Measurements from ENCODE around the gene MDM4. TPM values are rescaled to one million over a fixed set of nuclear protein-coding genes. Genes with fewer than 3 reads are reported as not detected.

Gene MDM4
- total RNA-seq, 1 experiment from 2014 or later = 42.1 TPM

DNA sequence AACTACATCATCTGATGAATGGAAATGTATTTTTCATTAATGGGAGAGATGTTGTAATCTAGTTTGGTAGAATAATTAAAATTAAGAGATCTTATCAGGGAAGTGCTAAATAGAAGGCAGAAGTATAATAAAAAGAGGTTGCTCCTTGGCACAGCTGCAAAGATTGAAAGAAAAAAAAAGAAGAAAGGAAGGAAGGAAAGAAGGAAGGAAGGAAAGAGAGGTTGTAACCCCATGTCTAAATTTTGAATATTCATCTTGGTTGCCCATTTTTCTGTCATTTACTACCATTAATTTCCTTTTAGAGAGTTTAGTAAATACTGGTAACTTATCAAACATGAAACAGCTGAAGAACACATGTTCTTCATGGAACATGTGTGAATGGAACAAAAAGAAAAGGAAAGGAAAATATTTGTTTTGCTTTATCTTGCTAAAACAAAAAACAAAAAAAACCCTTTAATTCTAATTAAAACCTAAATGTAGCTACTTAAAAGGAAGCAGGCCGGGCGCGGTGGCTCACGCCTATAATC, 10.5 kb upstream of the MDM4 start:
- no peaks in the 10 kb centered on the region for H3K9me3 ChIP-seq (ENCODE audit: control insufficient read depth, insufficient read depth, low read depth, low read length)
- ATAC-seq (no peak), DNase-seq (ENCODE audit: low read depth, low spot score) (no peak)
- peak overlapping the region; percentile 63 for H3K27ac ChIP-seq (ENCODE audit: low read length)
- no peaks in the 10 kb centered on the region for H3K36me3 ChIP-seq (ENCODE audit: control insufficient read depth, insufficient read depth, low read length)
- no peak for TF ChIP-seq POLR2AphosphoS5 (IDR thresholded peaks at IDR 0.05; ENCODE audit: low read depth, low read length)
- TF ChIP-seq, protein P1, sequence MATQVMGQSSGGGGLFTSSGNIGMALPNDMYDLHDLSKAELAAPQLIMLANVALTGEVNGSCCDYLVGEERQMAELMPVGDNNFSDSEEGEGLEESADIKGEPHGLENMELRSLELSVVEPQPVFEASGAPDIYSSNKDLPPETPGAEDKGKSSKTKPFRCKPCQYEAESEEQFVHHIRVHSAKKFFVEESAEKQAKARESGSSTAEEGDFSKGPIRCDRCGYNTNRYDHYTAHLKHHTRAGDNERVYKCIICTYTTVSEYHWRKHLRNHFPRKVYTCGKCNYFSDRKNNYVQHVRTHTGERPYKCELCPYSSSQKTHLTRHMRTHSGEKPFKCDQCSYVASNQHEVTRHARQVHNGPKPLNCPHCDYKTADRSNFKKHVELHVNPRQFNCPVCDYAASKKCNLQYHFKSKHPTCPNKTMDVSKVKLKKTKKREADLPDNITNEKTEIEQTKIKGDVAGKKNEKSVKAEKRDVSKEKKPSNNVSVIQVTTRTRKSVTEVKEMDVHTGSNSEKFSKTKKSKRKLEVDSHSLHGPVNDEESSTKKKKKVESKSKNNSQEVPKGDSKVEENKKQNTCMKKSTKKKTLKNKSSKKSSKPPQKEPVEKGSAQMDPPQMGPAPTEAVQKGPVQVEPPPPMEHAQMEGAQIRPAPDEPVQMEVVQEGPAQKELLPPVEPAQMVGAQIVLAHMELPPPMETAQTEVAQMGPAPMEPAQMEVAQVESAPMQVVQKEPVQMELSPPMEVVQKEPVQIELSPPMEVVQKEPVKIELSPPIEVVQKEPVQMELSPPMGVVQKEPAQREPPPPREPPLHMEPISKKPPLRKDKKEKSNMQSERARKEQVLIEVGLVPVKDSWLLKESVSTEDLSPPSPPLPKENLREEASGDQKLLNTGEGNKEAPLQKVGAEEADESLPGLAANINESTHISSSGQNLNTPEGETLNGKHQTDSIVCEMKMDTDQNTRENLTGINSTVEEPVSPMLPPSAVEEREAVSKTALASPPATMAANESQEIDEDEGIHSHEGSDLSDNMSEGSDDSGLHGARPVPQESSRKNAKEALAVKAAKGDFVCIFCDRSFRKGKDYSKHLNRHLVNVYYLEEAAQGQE (IDR thresholded peaks at IDR 0.05; ENCODE audit: insufficient read depth in 1 of 2, low read depth in 2 of 2, low read length in 1 of 2) = no peak
- no peak for TF ChIP-seq TCF7L2 (IDR thresholded peaks at IDR 0.05; ENCODE audit: low read depth, low read length)
- TF ChIP-seq, protein P2, sequence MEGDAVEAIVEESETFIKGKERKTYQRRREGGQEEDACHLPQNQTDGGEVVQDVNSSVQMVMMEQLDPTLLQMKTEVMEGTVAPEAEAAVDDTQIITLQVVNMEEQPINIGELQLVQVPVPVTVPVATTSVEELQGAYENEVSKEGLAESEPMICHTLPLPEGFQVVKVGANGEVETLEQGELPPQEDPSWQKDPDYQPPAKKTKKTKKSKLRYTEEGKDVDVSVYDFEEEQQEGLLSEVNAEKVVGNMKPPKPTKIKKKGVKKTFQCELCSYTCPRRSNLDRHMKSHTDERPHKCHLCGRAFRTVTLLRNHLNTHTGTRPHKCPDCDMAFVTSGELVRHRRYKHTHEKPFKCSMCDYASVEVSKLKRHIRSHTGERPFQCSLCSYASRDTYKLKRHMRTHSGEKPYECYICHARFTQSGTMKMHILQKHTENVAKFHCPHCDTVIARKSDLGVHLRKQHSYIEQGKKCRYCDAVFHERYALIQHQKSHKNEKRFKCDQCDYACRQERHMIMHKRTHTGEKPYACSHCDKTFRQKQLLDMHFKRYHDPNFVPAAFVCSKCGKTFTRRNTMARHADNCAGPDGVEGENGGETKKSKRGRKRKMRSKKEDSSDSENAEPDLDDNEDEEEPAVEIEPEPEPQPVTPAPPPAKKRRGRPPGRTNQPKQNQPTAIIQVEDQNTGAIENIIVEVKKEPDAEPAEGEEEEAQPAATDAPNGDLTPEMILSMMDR (IDR thresholded peaks at IDR 0.05) = no peak
- no peak for TF ChIP-seq SIN3A (IDR thresholded peaks at IDR 0.05; ENCODE audit: borderline replicate concordance, insufficient read depth, low read depth, low read length)
- in situ Hi-C loops (cut with HindIII; ENCODE audit: low pct_unique_long_range_greater_than_20kb, low sequenced_read_pairs) = no loop called here
- peak overlapping the region; percentile 57 to 63 for H3K4me3 ChIP-seq (ENCODE audit: low read depth in 2 of 2, low read length in 2 of 2)
- H3K4me1 ChIP-seq (ENCODE audit: control insufficient read depth, insufficient read depth, low read length) = peaks cover 3% of the 10 kb centered on the region; the same call in 1 of the 2 replicates
- intact Hi-C loops (cut with micrococcal nuclease; ENCODE audit: unreplicated experiment) = no loop called here
- CTCF ChIA-PET = interaction anchor here (0.5 to 3.3 kb wide), 6 partner anchors 42 to 909 kb away, joined by 3 to 13 read pairs (median 9); no protein-coding TSS in a partner anchor
- POLR2A ChIA-PET = interaction anchor here (0.5 to 1.8 kb wide), 3 partner anchors 10 to 307 kb away, joined by 3 to 20 read pairs (median 3); partner anchors contain the start of gene MDM4
- no peaks in the 10 kb centered on the region for H3K27me3 ChIP-seq (ENCODE audit: control insufficient read depth, insufficient read depth, low read length)
- no TSS peak for BruUV-seq (replicated peaks)

DNA sequence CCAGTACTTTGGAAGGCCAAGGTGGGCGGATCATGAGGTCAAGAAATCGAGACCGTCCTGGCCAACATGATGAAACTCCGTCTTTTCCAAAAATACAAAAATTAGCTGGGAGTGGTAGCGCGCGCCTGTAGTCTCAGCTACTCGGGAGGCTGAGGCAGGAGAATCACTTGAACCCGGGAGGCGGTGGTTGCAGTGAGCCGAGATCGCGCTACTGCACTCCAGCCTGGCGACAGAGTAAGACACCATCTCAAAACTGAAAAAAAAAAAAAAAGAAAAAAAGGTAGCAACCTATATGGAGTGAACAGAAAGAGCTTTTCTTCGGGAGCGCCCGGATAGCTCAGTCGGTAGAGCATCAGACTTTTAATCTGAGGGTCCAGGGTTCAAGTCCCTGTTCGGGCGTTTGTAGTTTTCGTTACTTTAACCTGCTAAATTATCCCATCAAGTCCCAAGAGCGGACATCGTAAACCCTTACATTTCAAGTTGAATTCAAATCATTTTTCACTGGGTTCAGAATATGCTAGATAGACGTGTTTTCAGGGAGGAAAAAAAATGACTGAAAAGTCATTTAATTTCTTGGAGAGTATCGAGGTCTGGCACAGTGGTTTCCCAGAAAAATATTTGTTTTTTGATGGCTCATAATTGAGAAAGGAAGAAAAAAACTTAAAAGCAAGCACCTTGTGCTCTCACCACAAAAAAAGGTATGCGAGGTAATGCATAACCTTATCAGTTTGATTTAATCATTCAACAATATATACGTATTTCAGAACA, 9.8 kb upstream of the MDM4 start:
- in situ Hi-C loops (cut with HindIII; ENCODE audit: low pct_unique_long_range_greater_than_20kb, low sequenced_read_pairs) = no loop called here
- POLR2A ChIA-PET = interaction anchor here (0.6 to 1.8 kb wide), 4 partner anchors 10 to 66 kb away, joined by 3 to 20 read pairs (median 3); partner anchors contain the start of gene MDM4
- ATAC-seq = peak; percentile 87

More for the DNA sequence above, 9.8 kb upstream of the MDM4 start:
- Histone ChIP-seq H3K27me3 (ENCODE audit: control insufficient read depth, insufficient read depth, low read length) (no peaks in the 10 kb centered on the region), H3K4me1 (ENCODE audit: control insufficient read depth, insufficient read depth, low read length) (peaks cover 3% of the 10 kb centered on the region; the same call in 1 of the 2 replicates), H3K27ac (ENCODE audit: low read length) (peak overlapping the region; percentile 84), H3K36me3 (ENCODE audit: control insufficient read depth, insufficient read depth, low read length) (no peaks in the 10 kb centered on the region), H3K4me3 (ENCODE audit: low read depth in 2 of 2, low read length in 2 of 2) (peak overlapping the region; percentile 57 to 69), H3K9me3 (ENCODE audit: control insufficient read depth, insufficient read depth, low read depth, low read length) (no peaks in the 10 kb centered on the region)
- CTCF ChIA-PET = interaction anchor here (0.5 to 3.3 kb wide), 10 partner anchors 10 to 483 kb away, joined by 3 to 13 read pairs (median 6); partner anchors contain the start of gene MDM4
- BruUV-seq (replicated peaks) = no TSS peak
- peak; percentile 92 for DNase-seq (ENCODE audit: low read depth, low spot score)
- TF ChIP-seq, protein P1 (IDR thresholded peaks at IDR 0.05; ENCODE audit: insufficient read depth in 1 of 2, low read depth in 2 of 2, low read length in 1 of 2) = no peak
- TF ChIP-seq SIN3A (IDR thresholded peaks at IDR 0.05; ENCODE audit: borderline replicate concordance, insufficient read depth, low read depth, low read length) (no peak), TCF7L2 (IDR thresholded peaks at IDR 0.05; ENCODE audit: low read depth, low read length) (no peak; the same call in 1 of the 2 replicates), POLR2AphosphoS5 (IDR thresholded peaks at IDR 0.05; ENCODE audit: low read depth, low read length) (no peak)
- TF ChIP-seq, protein P2 (IDR thresholded peaks at IDR 0.05) = no peak
- intact Hi-C loops (cut with micrococcal nuclease; ENCODE audit: unreplicated experiment) = no loop called here
